ENCODE data around the gene HOXA3. TPM values are rescaled to one million over a fixed set of nuclear protein-coding genes. Genes with fewer than 3 reads are reported as not detected.

The HOXA3 gene
- total and polyA plus RNA-seq, 2 of the 13 experiments (the other 11 are each of a cell fraction or from before 2014, with no cell fraction given), result 2.9 to 4.6 TPM

GRCh38 chr7:27130540-27131389, 21.6 kb downstream of the HOXA3 start, which contains the start of gene HOXA4 (continued):
- peak; percentile 47; the same call in 1 of the 2 replicates for TF ChIP-seq DRAP1 (CRISPR knock-in tag; IDR thresholded peaks at IDR 0.05)
- TF ChIP-seq ZZZ3 (CRISPR knock-in tag; IDR thresholded peaks at IDR 0.05; ENCODE audit: borderline replicate concordance), result no peak
- no peak for TF ChIP-seq LRRFIP1 (CRISPR knock-in tag; conservative IDR thresholded peaks at IDR 0.05)
- TF ChIP-seq IKZF5 (CRISPR knock-in tag; IDR thresholded peaks at IDR 0.05), result no peak
- TF ChIP-seq SOX5 (CRISPR knock-in tag; IDR thresholded peaks at IDR 0.05; ENCODE audit: borderline replicate concordance), result no peak
- no peak for TF ChIP-seq HIC2 (CRISPR knock-in tag; IDR thresholded peaks at IDR 0.05; ENCODE audit: low read depth)
- peak in 1 of 2 experiments; percentile 43; a peak in 1 of 4 replicates for TF ChIP-seq HMGXB4 (CRISPR knock-in tag; IDR thresholded peaks at IDR 0.05; ENCODE audit: borderline replicate concordance in 1 of 2, low read depth in 1 of 2)
- TF ChIP-seq ZNF234 (CRISPR knock-in tag; conservative IDR thresholded peaks at IDR 0.05), result no peak
- TF ChIP-seq KMT2A (CRISPR knock-in tag; IDR thresholded peaks at IDR 0.05), result peak; percentile 84
- peak; percentile 75 for TF ChIP-seq TAF1 (CRISPR knock-in tag; IDR thresholded peaks at IDR 0.05)
- no peak for TF ChIP-seq MAF1 (CRISPR knock-in tag; IDR thresholded peaks at IDR 0.05; ENCODE audit: borderline replicate concordance)
- TF ChIP-seq HNRNPL (IDR thresholded peaks at IDR 0.05; ENCODE audit: low read depth, low read length), result no peak
- no peak for TF ChIP-seq SMARCE1 (IDR thresholded peaks at IDR 0.05; ENCODE audit: borderline replicate concordance)

Data from HepG2 (cell line).